NCI-H774 (cell line): ENCODE results near the gene PIP5KL1.

Source experiments
- DNase-seq: peaks from one replicate; lab custom pipeline; 2025; lab: John Stamatoyannopoulos, UW

Gene PIP5KL1

DNA sequence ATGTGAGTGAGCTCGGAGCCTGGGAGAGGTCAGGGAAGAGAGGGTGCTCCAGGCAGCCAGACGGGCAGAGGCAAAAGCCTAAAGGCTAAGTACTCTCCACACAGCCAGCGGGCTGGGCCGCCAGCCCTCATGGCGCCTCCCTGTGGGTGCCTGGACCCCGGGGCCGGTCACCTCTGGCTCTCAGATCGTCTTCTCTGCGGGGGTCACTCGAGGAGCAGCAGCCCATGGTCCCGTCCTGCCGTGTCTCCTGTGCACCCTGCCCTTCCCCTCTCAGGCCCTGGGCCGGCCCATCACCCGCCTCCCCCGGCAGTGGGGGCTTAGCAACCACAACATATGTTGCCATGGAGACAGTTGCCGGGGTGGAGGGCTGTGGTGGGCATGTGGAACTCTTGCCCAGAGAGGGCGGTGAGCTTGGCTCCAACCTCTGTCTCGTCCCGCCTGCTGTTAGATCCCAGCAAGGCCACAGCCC is 57.3 kb downstream of the PIP5KL1 start:
- DNase-seq: no peak

DNA sequence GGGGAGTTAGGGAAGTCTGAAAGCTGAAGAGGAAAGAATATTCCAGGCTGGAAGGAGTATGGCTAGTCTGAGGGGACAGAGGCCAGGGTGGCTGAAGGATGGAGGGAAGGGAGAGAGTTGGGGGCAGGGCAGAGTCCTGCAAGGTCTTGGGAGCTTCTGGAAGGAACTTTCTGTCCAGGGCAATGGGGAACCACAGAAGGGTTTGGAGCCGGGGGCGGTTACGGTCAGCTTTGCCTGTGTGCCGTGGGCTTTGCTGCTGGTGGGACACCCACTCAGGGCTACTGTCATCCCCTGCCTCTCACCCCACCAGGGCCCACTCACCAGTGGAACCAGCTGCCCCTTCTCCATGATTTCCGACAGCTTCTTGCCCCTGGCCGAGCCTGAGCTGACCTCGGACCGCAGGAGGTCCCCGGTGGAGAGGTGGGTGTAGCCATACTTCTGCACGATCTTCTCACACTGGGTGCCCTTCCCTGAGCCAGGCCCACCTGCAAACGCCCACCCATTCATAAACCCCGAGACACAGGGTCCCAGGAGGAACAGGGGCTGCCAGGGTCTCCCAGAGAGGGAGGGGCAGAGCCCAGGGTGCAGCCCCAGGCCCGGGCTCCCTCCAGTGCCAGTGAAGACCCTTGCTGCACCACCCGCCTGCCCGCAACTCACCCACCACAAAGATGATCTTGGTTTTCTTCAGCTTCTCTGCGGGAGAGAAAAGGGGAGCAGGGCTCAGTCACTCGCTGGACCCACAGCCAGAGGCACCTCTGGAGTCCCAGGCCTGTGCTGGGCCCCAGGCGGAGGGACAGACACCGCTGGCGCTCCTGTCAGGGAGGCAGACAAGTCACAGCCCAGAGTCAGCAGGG is 58.0 kb downstream of the PIP5KL1 start:
- no peak for DNase-seq

DNA sequence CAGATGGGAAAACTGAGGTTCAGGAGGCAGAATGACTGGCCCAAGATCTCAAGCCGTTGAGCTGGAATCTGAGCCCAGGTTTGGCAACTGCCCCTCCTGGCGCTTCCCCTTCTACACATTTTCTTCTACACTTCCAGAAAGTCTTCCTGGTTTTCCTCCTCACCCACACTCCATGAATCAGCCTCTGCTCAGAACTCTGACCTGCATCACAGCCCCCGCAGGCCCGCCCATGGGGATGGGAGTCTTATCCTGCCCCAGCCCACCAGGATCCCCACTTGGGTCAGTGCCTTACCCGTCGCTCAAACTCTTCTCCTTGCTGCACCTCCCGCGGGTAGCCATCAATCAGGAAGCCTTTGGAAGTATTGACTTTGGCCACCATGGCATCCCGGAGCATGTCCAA is 59.0 kb downstream of the PIP5KL1 start:
- DNase-seq: no peak

DNA sequence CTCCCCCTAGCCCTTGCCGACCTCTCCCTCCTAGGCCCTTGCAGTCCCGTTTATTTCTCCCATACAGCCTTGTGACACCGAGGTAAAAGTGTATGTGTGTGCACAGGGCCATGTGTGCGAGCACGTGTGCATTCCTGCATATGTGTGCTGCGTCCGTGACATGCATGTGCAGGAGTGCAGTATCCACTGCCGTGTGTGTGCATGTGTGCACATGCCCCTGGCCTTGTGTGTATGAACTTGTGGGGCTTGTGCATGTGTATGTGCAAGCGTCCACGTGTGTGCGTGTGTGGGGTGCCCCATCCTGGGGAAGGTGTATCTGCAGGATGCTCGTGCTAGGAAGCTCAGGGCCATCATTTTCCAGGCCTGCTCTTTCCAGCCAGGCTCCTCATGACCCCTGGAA is 59.7 kb downstream of the PIP5KL1 start:
- no peak for DNase-seq
